Neural cell (in vitro differentiated cells): ENCODE data around the gene HMGCL. TPM values are rescaled to one million over a fixed set of nuclear protein-coding genes. Genes with fewer than 3 reads are reported as not detected.
"Not testable (repeated sequence)": the region's sequence is repeated elsewhere in the genome, so short reads cannot be mapped to it uniquely, and the experiment has no call there.

Source experiments
- H2AFZ ChIP-seq: fragments of 200-600, 300-800 bp; sonication (generic), shearing (Covaris generic); 2 replicates; pipeline ENCODE4 v1.6.0; 2014; ENCODE audit warnings: low read depth, mild to moderate bottlenecking, antibody characterized with exemption, low read length, moderate library complexity
- H3F3A ChIP-seq: fragments of 200-600 bp; shearing (Covaris generic); 2 replicates; pipeline ENCODE4 v1.6.1; 2016; ENCODE audit warnings: mild to moderate bottlenecking, moderate library complexity, mixed read lengths, antibody characterized with exemption, low read length; ENCODE audit not compliant: insufficient read depth, poor library complexity, severe bottlenecking
- H3K27ac ChIP-seq: fragments of 200-600, 300-800 bp; sonication (generic), shearing (Covaris generic); 2 replicates; pipeline ENCODE4 v1.5.1; 2014; ENCODE audit warnings: mild to moderate bottlenecking, low read length, moderate library complexity
- H3K27me3 ChIP-seq: fragments of 300-800, 200-600 bp; sonication (generic), shearing (Covaris generic); 2 replicates; pipeline ENCODE4 v1.6.0; 2014; ENCODE audit warnings: mild to moderate bottlenecking, low read depth, low read length, moderate library complexity; ENCODE audit not compliant: insufficient read depth
- H3K36me3 ChIP-seq: fragments of 300-800, 200-600 bp; sonication (generic), shearing (Covaris generic); 2 replicates; pipeline ENCODE4 v1.5.1; 2014; ENCODE audit warnings: mild to moderate bottlenecking, antibody characterized with exemption, low read length, moderate library complexity; ENCODE audit not compliant: insufficient read depth
- H3K4me2 ChIP-seq: fragments of 300-800, 200-600 bp; sonication (generic), shearing (Covaris generic); 2 replicates; pipeline ENCODE4 v1.6.0; 2014; ENCODE audit warnings: mild to moderate bottlenecking, low read length
- H3K4me3 ChIP-seq: fragments of 300-800, 200-600 bp; sonication (generic), shearing (Covaris generic); 2 replicates; pipeline ENCODE4 v1.5.1; 2014; ENCODE audit warnings: mild to moderate bottlenecking, low read length, moderate library complexity
- H3K79me2 ChIP-seq: fragments of 200-600 bp; shearing (Covaris generic); replicated peaks from 2 replicates; pipeline ENCODE4 v1.6.0; 2014; ENCODE audit warnings: mild to moderate bottlenecking, low read length, moderate library complexity; ENCODE audit not compliant: insufficient read depth
- H3K9ac ChIP-seq: fragments of 300-800, 200-600 bp; sonication (generic), shearing (Covaris generic); 2 replicates; pipeline ENCODE4 v1.6.1; 2016; ENCODE audit warnings: mild to moderate bottlenecking, low read length, mixed read lengths
- H3K9me2 ChIP-seq: fragments of 200-600 bp; shearing (Covaris generic); 2 replicates; pipeline ENCODE4 v1.6.1; 2016; ENCODE audit warnings: mild to moderate bottlenecking, low read length, mixed read lengths; ENCODE audit not compliant: insufficient read depth
- H3K9me3 ChIP-seq: fragments of 200-600, 300-800 bp; sonication (generic), shearing (Covaris generic); 2 replicates; pipeline ENCODE4 v1.6.1; 2016; ENCODE audit warnings: mild to moderate bottlenecking, mixed run types, low read length, moderate library complexity, mixed read lengths
- H4K20me1 ChIP-seq: fragments of 200-600 bp; shearing (Covaris generic); 2 replicates; pipeline ENCODE4 v1.6.1; 2016; ENCODE audit warnings: mild to moderate bottlenecking, mixed run types; ENCODE audit not compliant: insufficient read depth
- EP300 ChIP-seq: fragments of 450-650 bp; conservative IDR thresholded peaks from 2 replicates; pipeline ENCODE4 v1.6.1; 2014; ENCODE audit warnings: antibody characterized with exemption, mild to moderate bottlenecking, moderate library complexity; ENCODE audit not compliant: poor library complexity, severe bottlenecking
- EZH2 ChIP-seq: fragments of 200-600, 300-800 bp; shearing (Covaris generic), sonication (generic); IDR thresholded peaks from 2 replicates; pipeline ENCODE4 v1.6.1; 2014; ENCODE audit warnings: antibody characterized with exemption, low read length, borderline replicate concordance, mild to moderate bottlenecking; ENCODE audit not compliant: insufficient read depth, poor library complexity, severe bottlenecking
- MXI1 ChIP-seq: fragments of 450-650 bp; conservative IDR thresholded peaks from 2 replicates; pipeline ENCODE4 v1.6.1; 2014; ENCODE audit warnings: antibody characterized with exemption, mild to moderate bottlenecking; ENCODE audit not compliant: poor library complexity, severe bottlenecking
- POLR2AphosphoS5 ChIP-seq: IDR thresholded peaks from 2 replicates; pipeline ENCODE4 v1.6.1; 2012
- RAD21 ChIP-seq: fragments of 450-650 bp; conservative IDR thresholded peaks from 2 replicates; pipeline ENCODE4 v1.6.1; 2014; ENCODE audit warnings: antibody characterized with exemption, mild to moderate bottlenecking, moderate library complexity
- SMC3 ChIP-seq: fragments of 450-650 bp; conservative IDR thresholded peaks from 2 replicates; pipeline ENCODE4 v1.6.1; 2014; ENCODE audit warnings: antibody characterized with exemption, mild to moderate bottlenecking, moderate library complexity; ENCODE audit not compliant: poor library complexity
- TAF1 ChIP-seq: IDR thresholded peaks from 2 replicates; pipeline ENCODE4 v1.6.1; 2012; ENCODE audit warnings: low read depth
- polyA plus RNA-seq: library from polyadenylated mRNA; depleted of rRNA; stranded (reverse); fragments of >200 nt; gene quantifications from 2 replicates; pipeline ENCODE4 v1.2.3, GENCODE V29; 2014
- TF ChIP-seq, protein P1 (sequence below): fragments of 450-650 bp; IDR thresholded peaks from 2 replicates; pipeline ENCODE4 v1.5.1; 2014; ENCODE audit warnings: antibody characterized with exemption, mild to moderate bottlenecking, moderate library complexity; ENCODE audit not compliant: poor library complexity, severe bottlenecking
- TF ChIP-seq, protein P2 (sequence below): IDR thresholded peaks from 2 replicates; pipeline ENCODE4 v1.6.1; 2012; ENCODE audit warnings: borderline replicate concordance

The HMGCL gene
- polyA plus RNA-seq, 1 donor from 2014 or later, result 27.6 TPM

DNA sequence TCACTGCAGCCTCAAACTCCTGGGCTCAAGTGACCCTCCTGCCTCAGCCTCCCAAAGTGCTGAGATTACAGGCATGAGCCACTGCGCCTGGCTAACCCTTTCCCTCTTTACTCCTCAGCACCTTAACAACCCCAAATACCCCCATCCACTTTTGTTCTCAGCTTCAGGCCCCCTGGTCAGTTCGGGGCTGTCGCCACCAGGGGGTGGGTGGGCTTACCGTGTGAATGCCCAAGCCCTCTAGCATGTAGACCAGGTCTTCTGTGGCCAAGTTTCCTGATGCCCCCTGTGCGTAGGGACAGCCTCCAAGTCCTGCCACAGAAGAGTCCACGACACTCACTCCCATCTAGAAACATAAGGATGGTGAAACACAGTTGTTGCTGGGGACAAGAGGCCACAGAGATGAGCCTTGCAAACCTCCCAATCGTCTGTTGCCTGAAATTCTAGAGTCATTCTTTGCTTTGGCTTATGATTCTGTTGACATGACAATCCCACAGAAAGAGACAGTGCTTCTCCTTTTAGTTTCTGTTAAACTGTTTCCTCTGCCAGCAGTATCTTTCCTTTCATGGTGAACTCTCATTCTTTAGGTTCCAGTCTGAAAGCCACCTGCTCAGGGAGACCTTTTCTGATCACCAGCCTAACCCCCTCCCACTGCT is 20.9 kb downstream of the HMGCL start:
- no peaks in the 10 kb centered on the region for H3K36me3 ChIP-seq
- H3K9me3 ChIP-seq, result no peaks in the 10 kb centered on the region
- no peaks in the 10 kb centered on the region for H3K9me2 ChIP-seq
- no peak for TF ChIP-seq TAF1
- TF ChIP-seq EP300, result no peak
- TF ChIP-seq, protein P1, sequence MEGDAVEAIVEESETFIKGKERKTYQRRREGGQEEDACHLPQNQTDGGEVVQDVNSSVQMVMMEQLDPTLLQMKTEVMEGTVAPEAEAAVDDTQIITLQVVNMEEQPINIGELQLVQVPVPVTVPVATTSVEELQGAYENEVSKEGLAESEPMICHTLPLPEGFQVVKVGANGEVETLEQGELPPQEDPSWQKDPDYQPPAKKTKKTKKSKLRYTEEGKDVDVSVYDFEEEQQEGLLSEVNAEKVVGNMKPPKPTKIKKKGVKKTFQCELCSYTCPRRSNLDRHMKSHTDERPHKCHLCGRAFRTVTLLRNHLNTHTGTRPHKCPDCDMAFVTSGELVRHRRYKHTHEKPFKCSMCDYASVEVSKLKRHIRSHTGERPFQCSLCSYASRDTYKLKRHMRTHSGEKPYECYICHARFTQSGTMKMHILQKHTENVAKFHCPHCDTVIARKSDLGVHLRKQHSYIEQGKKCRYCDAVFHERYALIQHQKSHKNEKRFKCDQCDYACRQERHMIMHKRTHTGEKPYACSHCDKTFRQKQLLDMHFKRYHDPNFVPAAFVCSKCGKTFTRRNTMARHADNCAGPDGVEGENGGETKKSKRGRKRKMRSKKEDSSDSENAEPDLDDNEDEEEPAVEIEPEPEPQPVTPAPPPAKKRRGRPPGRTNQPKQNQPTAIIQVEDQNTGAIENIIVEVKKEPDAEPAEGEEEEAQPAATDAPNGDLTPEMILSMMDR, result no peak
- TF ChIP-seq MXI1, result no peak
- no peak for TF ChIP-seq EZH2
- no peak for TF ChIP-seq SMC3
- no peak for TF ChIP-seq RAD21
- TF ChIP-seq, protein P2, sequence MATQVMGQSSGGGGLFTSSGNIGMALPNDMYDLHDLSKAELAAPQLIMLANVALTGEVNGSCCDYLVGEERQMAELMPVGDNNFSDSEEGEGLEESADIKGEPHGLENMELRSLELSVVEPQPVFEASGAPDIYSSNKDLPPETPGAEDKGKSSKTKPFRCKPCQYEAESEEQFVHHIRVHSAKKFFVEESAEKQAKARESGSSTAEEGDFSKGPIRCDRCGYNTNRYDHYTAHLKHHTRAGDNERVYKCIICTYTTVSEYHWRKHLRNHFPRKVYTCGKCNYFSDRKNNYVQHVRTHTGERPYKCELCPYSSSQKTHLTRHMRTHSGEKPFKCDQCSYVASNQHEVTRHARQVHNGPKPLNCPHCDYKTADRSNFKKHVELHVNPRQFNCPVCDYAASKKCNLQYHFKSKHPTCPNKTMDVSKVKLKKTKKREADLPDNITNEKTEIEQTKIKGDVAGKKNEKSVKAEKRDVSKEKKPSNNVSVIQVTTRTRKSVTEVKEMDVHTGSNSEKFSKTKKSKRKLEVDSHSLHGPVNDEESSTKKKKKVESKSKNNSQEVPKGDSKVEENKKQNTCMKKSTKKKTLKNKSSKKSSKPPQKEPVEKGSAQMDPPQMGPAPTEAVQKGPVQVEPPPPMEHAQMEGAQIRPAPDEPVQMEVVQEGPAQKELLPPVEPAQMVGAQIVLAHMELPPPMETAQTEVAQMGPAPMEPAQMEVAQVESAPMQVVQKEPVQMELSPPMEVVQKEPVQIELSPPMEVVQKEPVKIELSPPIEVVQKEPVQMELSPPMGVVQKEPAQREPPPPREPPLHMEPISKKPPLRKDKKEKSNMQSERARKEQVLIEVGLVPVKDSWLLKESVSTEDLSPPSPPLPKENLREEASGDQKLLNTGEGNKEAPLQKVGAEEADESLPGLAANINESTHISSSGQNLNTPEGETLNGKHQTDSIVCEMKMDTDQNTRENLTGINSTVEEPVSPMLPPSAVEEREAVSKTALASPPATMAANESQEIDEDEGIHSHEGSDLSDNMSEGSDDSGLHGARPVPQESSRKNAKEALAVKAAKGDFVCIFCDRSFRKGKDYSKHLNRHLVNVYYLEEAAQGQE, result no peak
- TF ChIP-seq POLR2AphosphoS5, result no peak
- H3K27me3 ChIP-seq, result no peaks in the 10 kb centered on the region
- no peak overlapping the region for H3K27ac ChIP-seq
- no peak overlapping the region for H2AFZ ChIP-seq
- H3K4me3 ChIP-seq, result no peak overlapping the region
- no peaks in the 10 kb centered on the region for H3K79me2 ChIP-seq
- H3K9ac ChIP-seq, result no peak overlapping the region
- H3K4me2 ChIP-seq, result no peak overlapping the region
- H4K20me1 ChIP-seq, result no peaks in the 10 kb centered on the region
- no peaks in the 10 kb centered on the region for H3F3A ChIP-seq

DNA sequence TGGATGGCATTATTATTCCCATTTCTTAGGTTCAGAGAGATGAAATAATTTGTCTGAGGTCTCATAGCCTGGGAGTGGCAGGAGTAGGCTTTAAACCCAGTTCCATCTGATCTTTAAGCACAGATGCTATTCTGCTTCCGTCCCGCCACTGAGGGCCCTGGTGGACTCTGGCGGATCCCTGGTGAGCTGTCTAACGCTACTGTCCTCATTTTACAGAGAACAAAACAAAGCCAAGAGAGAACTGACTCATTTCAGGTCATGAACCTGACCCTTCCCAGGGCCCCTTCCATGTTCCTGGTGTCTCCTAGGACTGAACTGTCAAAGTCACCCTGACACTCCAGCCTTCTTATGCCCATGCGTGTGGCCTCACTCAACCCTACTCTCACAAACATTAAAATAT is 21.6 kb downstream of the HMGCL start:
- Histone ChIP-seq H3K4me2 (no peak overlapping the region), H3K9ac (no peak overlapping the region), H3K27me3 (no peaks in the 10 kb centered on the region), H2AFZ (no peak overlapping the region), H3K4me3 (no peak overlapping the region), H4K20me1 (no peaks in the 10 kb centered on the region), H3K27ac (no peak overlapping the region), H3K9me3 (no peaks in the 10 kb centered on the region), H3F3A (no peaks in the 10 kb centered on the region), H3K9me2 (no peaks in the 10 kb centered on the region), H3K79me2 (no peaks in the 10 kb centered on the region), H3K36me3 (no peaks in the 10 kb centered on the region)
- TF ChIP-seq SMC3 (no peak), EZH2 (no peak), EP300 (no peak), TAF1 (no peak), POLR2AphosphoS5 (no peak), RAD21 (no peak), MXI1 (no peak)
- TF ChIP-seq, protein P1, result no peak
- TF ChIP-seq, protein P2, result no peak

DNA sequence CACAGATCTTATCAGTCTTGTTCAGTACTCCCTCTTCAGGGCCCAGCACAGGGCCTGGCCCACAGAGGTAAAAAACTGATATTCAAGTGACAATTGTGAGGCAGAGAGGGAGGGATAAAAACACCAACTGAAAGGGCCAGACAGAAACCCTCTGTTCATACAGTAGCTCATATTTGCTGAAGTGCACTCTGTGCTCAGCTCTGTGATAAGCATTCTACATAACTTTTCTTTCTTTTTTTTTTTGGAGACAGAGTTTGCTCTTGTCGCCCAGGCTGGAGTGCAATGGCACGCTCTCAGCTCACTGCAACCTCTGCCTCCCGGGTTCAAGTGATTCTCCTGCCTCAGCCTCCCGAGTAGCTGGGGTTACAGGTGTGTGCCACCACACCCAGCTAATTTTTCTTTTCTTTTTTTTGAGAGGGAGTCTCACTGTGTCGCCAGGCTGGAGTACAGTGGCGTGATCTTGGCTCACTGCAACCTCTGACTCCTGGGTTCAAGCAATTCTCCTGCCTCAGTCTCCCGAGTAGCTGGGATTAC is 22.4 kb downstream of the HMGCL start:
- H3F3A ChIP-seq, H3K9me3 ChIP-seq, H3K4me3 ChIP-seq, H3K4me2 ChIP-seq, H2AFZ ChIP-seq, H3K9ac ChIP-seq, H3K79me2 ChIP-seq, H3K36me3 ChIP-seq, H3K27ac ChIP-seq, H3K9me2 ChIP-seq, H3K27me3 ChIP-seq, H4K20me1 ChIP-seq: not testable (repeated sequence)
